Measurements from ENCODE around the gene TAAR8. TPM values are rescaled to one million over a fixed set of nuclear protein-coding genes. Genes with fewer than 3 reads are reported as not detected.
A peak's percentile ranks its signal among the peaks of the same experiment; 100 is the strongest.
"Not testable (repeated sequence)": the region's sequence is repeated elsewhere in the genome, so short reads cannot be mapped to it uniquely, and the experiment has no call there.

Gene TAAR8
- total RNA-seq (2014; rRNA removed; shearing (Covaris generic)): not detected in 2 replicates

- no peak for DNase-seq (ENCODE audit: low spot score)
Observed at GRCh38 chr6:132552372-132552771, at the start of gene TAAR8. Gene TAAR8 (plus strand): TSS chr6:132552672. CDS start chr6:132552693, 21 bp downstream.

- no peak for DNase-seq (ENCODE audit: low spot score)
Observed at GRCh38 chr6:132504757-132505156, 47.7 kb upstream of the TAAR8 start.

- no peak for DNase-seq (ENCODE audit: low spot score)
Observed at GRCh38 chr6:132505158-132505557, 47.3 kb upstream of the TAAR8 start.

- DNase-seq (ENCODE audit: low spot score): no peak
Observed at GRCh38 chr6:132506461-132506860, 46.0 kb upstream of the TAAR8 start.

GRCh38 chr6:132506869-132507808 lies 45.3 kb upstream of the TAAR8 start:
- DNase-seq (ENCODE audit: low spot score): no peak

- DNase-seq (ENCODE audit: low spot score): no peak
Observed at GRCh38 chr6:132511210-132511830, 41.2 kb upstream of the TAAR8 start.

- DNase-seq (ENCODE audit: low spot score): no peak
Observed at GRCh38 chr6:132511831-132512220, 40.6 kb upstream of the TAAR8 start.

- no peak for DNase-seq (ENCODE audit: low spot score)
Observed at GRCh38 chr6:132512342-132512637, 40.2 kb upstream of the TAAR8 start.

GRCh38 chr6:132512638-132513632 lies 39.5 kb upstream of the TAAR8 start, which contains the start of gene STX7:
Gene STX7 (minus strand): TSS chr6:132513116. CDS start chr6:132503530, 9,586 bp downstream.
- peak; percentile 76 for DNase-seq (ENCODE audit: low spot score)

- DNase-seq (ENCODE audit: low spot score): no peak
Observed at GRCh38 chr6:132513831-132514545, 38.5 kb upstream of the TAAR8 start.

GRCh38 chr6:132515386-132515785 lies 37.1 kb upstream of the TAAR8 start:
- no peak for DNase-seq (ENCODE audit: low spot score)

GRCh38 chr6:132520953-132521352 lies 31.5 kb upstream of the TAAR8 start:
- peak; percentile 46 for DNase-seq (ENCODE audit: low spot score)

- no peak for DNase-seq (ENCODE audit: low spot score)
Observed at GRCh38 chr6:132524646-132525045, 27.8 kb upstream of the TAAR8 start.

- DNase-seq (ENCODE audit: low spot score): no peak
Observed at GRCh38 chr6:132525866-132526265, 26.6 kb upstream of the TAAR8 start.

GRCh38 chr6:132526461-132526860 lies 26.0 kb upstream of the TAAR8 start:
- DNase-seq (ENCODE audit: low spot score): no peak

GRCh38 chr6:132527791-132528190 lies 24.7 kb upstream of the TAAR8 start:
- peak; percentile 75 for DNase-seq (ENCODE audit: low spot score)

- DNase-seq (ENCODE audit: low spot score): peak; percentile 67
Observed at GRCh38 chr6:132530293-132530974, 22.0 kb upstream of the TAAR8 start.

GRCh38 chr6:132534546-132534945 lies 17.9 kb upstream of the TAAR8 start:
- not testable (repeated sequence) for DNase-seq (ENCODE audit: low spot score)

- no peak for DNase-seq (ENCODE audit: low spot score)
Observed at GRCh38 chr6:132537145-132537544, 15.3 kb upstream of the TAAR8 start.

- no peak for DNase-seq (ENCODE audit: low spot score)
Observed at GRCh38 chr6:132537977-132538376, 14.5 kb upstream of the TAAR8 start, which contains the start of gene TAAR9. Gene TAAR9 (plus strand): TSS chr6:132538277. CDS start chr6:132538290, 13 bp downstream.

Measured in A172 (cell line).